Fibroblast of lung (primary cell): ENCODE results near the gene CRLF1.

Experiments
- CTCF ChIP-seq, 2 donors: IDR thresholded peaks in 1 of 2; conservative IDR thresholded peaks in 1 of 2; 1 replicate in 1 of 2; 2 replicates in 1 of 2; pipeline ENCODE4 v1.5.1; 2011 to 2012; ENCODE audit warnings: low read length in 2 of 2, control low read depth in 1 of 2, inconsistent platforms in 1 of 2, low read depth in 1 of 2, mild to moderate bottlenecking in 1 of 2
- EZH2 ChIP-seq: IDR thresholded peaks from 2 replicates; pipeline ENCODE4 v1.5.1; 2012; ENCODE audit warnings: low read length, control low read depth, mild to moderate bottlenecking; ENCODE audit errors: missing control alignments

GRCh38 chr19:18654469-18654868 is 47.9 kb upstream of the CRLF1 start:
- TF ChIP-seq CTCF (conservative IDR thresholded peaks at IDR 0.05 in 1 of 2, IDR thresholded peaks at IDR 0.05 in 1 of 2; ENCODE audit: low read depth in 1 of 2, low read length in 2 of 2) (no peak), EZH2 (no peak)
